K562 (cell line): Measurements from ENCODE around the gene TBXA2R. TPM values are rescaled to one million over a fixed set of nuclear protein-coding genes. Genes with fewer than 3 reads are reported as not detected.
A peak's percentile ranks its signal among the peaks of the same experiment; 100 is the strongest.

ENCODE experiments used
- BACH1 ChIP-seq: fragments of 200-800 bp; sonication (Bioruptor generic); IDR thresholded peaks from 2 replicates; pipeline ENCODE4 v1.6.1; 2016; ENCODE audit warnings: missing genetic modification characterization, missing compliant biosample characterization
- CTBP1 ChIP-seq: fragments of 450-650 bp; IDR thresholded peaks from 2 replicates; pipeline ENCODE4 v1.6.1; 2016; ENCODE audit warnings: borderline replicate concordance
- FOXP1 ChIP-seq: sonication (generic); formaldehyde crosslinking; IDR thresholded peaks from 2 replicates; pipeline ENCODE4 v1.8.0; 2022; ENCODE audit warnings: mild to moderate bottlenecking, missing genetic modification reagents
- GTF2E2 ChIP-seq: fragments of 200-800 bp; sonication (Bioruptor generic); IDR thresholded peaks from 2 replicates; pipeline ENCODE4 v1.6.1; 2016; ENCODE audit warnings: missing genetic modification characterization, missing compliant biosample characterization
- HLTF ChIP-seq: fragments of 450-650 bp; IDR thresholded peaks from 2 replicates; pipeline ENCODE4 v1.6.1; 2016
- HOXB6 ChIP-seq: fragments of 250-450 bp; sonication (Bioruptor Pico); IDR thresholded peaks from 2 replicates; pipeline ENCODE4 v1.5.1; 2022; ENCODE audit warnings: mild to moderate bottlenecking, borderline replicate concordance
- JUND ChIP-seq, 2 experiments: IDR thresholded peaks; 2 replicates in 1 of 2; 3 replicates in 1 of 2; pipeline ENCODE4 v1.6.1; 2011; ENCODE audit warnings: borderline replicate concordance in 2 of 2, low read depth in 2 of 2, low read length in 2 of 2, improper control_type of control experiment in 1 of 2, missing biosample characterization in 1 of 2, missing genetic modification characterization in 1 of 2, missing genetic modification reagents in 1 of 2
- KDM1A ChIP-seq, 2 experiments: fragments of 450-650 bp; IDR thresholded peaks; 2 replicates each; pipeline ENCODE4 v1.6.1; 2016; ENCODE audit warnings: mild to moderate bottlenecking in 2 of 2
- KLF1 ChIP-seq: fragments of 450-650 bp; IDR thresholded peaks from 2 replicates; pipeline ENCODE4 v1.6.1; 2016; ENCODE audit warnings: missing genetic modification characterization, missing compliant biosample characterization
- NEUROD1 ChIP-seq: fragments of 150-350 bp; IDR thresholded peaks from 2 replicates; pipeline ENCODE4 v1.6.1; 2014; ENCODE audit warnings: borderline replicate concordance, low read length, low read depth; ENCODE audit not compliant: partially characterized antibody
- NFE2 ChIP-seq: IDR thresholded peaks from 2 replicates; pipeline ENCODE4 v1.6.1; 2014; ENCODE audit warnings: antibody characterized with exemption, low read depth
- NFE2L1 ChIP-seq: fragments of 450-650 bp; IDR thresholded peaks from 2 replicates; pipeline ENCODE4 v1.6.1; 2016; ENCODE audit warnings: missing genetic modification characterization, low read depth, mild to moderate bottlenecking, missing compliant biosample characterization, moderate library complexity, borderline replicate concordance
- NR4A1 ChIP-seq, 2 experiments: fragments of 250-450 bp in 1 of 2; fragments of 450-650 bp in 1 of 2; sonication (Bioruptor Pico) in 1 of 2; IDR thresholded peaks; 2 replicates each; pipeline versions ENCODE4 v1.4.0 to v1.6.1; 2016 to 2020; ENCODE audit warnings: mild to moderate bottlenecking in 2 of 2, missing compliant biosample characterization in 1 of 2, missing genetic modification characterization in 1 of 2, moderate library complexity in 1 of 2
- POLR2AphosphoS5 ChIP-seq: IDR thresholded peaks from 2 replicates; pipeline ENCODE4 v1.6.1; 2011; ENCODE audit warnings: mild to moderate bottlenecking, low read depth, low read length, moderate library complexity; ENCODE audit not compliant: control insufficient read depth, insufficient read depth
- PURB ChIP-seq: sonication (generic); formaldehyde crosslinking; IDR thresholded peaks from 2 replicates; pipeline ENCODE4 v1.9.0; 2021; ENCODE audit warnings: low read depth, mild to moderate bottlenecking, missing genetic modification reagents
- RBM25 ChIP-seq: fragments of 200-400 bp; formaldehyde crosslinking; IDR thresholded peaks from 2 replicates; pipeline ENCODE4 v1.6.1; 2018; ENCODE audit warnings: low read length, low read depth, moderate library complexity; ENCODE audit not compliant: severe bottlenecking
- RUNX1 ChIP-seq: sonication (generic); IDR thresholded peaks from 2 replicates; pipeline ENCODE4 v1.6.1; 2016; ENCODE audit warnings: antibody characterized with exemption, low read depth
- SMARCB1 ChIP-seq: IDR thresholded peaks from 2 replicates; pipeline ENCODE4 v1.6.1; 2011; ENCODE audit warnings: improper control_type of control experiment, low read depth; ENCODE audit not compliant: insufficient read length
- ZBTB1 ChIP-seq: sonication (generic); formaldehyde crosslinking; IDR thresholded peaks from 2 replicates; pipeline ENCODE4 v1.8.1; 2023; ENCODE audit warnings: missing genetic modification reagents, low read depth, mild to moderate bottlenecking, borderline replicate concordance
- ZKSCAN1 ChIP-seq: fragments of 150-350 bp; IDR thresholded peaks from 2 replicates; pipeline ENCODE4 v1.6.1; 2016; ENCODE audit warnings: low read depth, low read length
- ZNF644 ChIP-seq: fragments of 200-800 bp; sonication (Bioruptor generic); IDR thresholded peaks from 2 replicates; pipeline ENCODE4 v1.6.1; 2016; ENCODE audit warnings: low read depth, missing genetic modification characterization, missing compliant biosample characterization
- polyA plus RNA-seq, 8 experiments: library from polyadenylated mRNA; depleted of rRNA in 4 of 8; stranded (reverse) in 5 of 8; unstranded in 3 of 8; fragments of >200 nt; fragmentation: Nextera tagmentation in 2 of 8; fragmentation: Illumina TruSeq in 1 of 8; extraction: Ambion mirVana in 2 of 8; extraction: Trizol in 1 of 8; gene quantifications; 2 replicates each; pipeline versions ENCODE4 v1.2.1 to v1.2.3, GENCODE V29; 2011 to 2014; ENCODE audit warnings: inconsistent platforms in 1 of 8, missing spikeins in 1 of 8
- total RNA-seq, 7 experiments: library from RNA; depleted of rRNA in 6 of 7; stranded (reverse); fragments of >200 nt in 6 of 7; fragmentation: Illumina TruSeq in 2 of 7; extraction: Trizol in 2 of 7; gene quantifications; 2 replicates each; pipeline versions ENCODE4 v1.2.1 to v1.2.3, GENCODE V29; 2011 to 2021; ENCODE audit warnings: low replicate concordance in 1 of 7
- TF ChIP-seq, protein P1 (sequence below): fragments of 200-800 bp; sonication (Bioruptor generic); IDR thresholded peaks from 2 replicates; pipeline ENCODE4 v1.6.1; 2017; ENCODE audit warnings: missing genetic modification characterization, missing compliant biosample characterization
- TF ChIP-seq, protein P2 (sequence below), 3 experiments: fragments of 200-800 bp in 1 of 3; sonication (Bioruptor generic) in 1 of 3; sonication (generic) in 1 of 3; formaldehyde crosslinking in 1 of 3; IDR thresholded peaks; 2 replicates each; pipeline versions ENCODE4 v1.6.1 to v1.8.0; 2016 to 2022; ENCODE audit warnings: mild to moderate bottlenecking in 2 of 3, missing compliant biosample characterization in 2 of 3, missing genetic modification characterization in 2 of 3, missing genetic modification reagents in 1 of 3
- TF ChIP-seq, protein P3 (sequence below): fragments of 450-650 bp; IDR thresholded peaks from 2 replicates; pipeline ENCODE4 v1.6.1; 2016

TBXA2R gene
- total and polyA plus RNA-seq, 9 of the 15 experiments (the other 6 are each of a cell fraction or from before 2014, with no cell fraction given), result 1.5 to 24.0 (median 2.8) TPM

GRCh38 chr19:3557461-3558248 is 49.0 kb downstream of the TBXA2R start, which contains the start of gene MFSD12 (continued):
- TF ChIP-seq POLR2AphosphoS5 (peak; percentile 38; the same call in 1 of the 2 replicates), NFE2 (peak; percentile 14; the same call in 1 of the 2 replicates), JUND (IDR thresholded peaks at IDR 0.05; ENCODE audit: borderline replicate concordance, low read depth, low read length) (peak; percentile 17; the same call in 1 of the 2 replicates), JUND (tag; IDR thresholded peaks at IDR 0.05; ENCODE audit: borderline replicate concordance, low read depth, low read length) (no peak), ZNF644 (tag) (no peak), KDM1A (IDR thresholded peaks at IDR 0.05) (no peak), NFE2L1 (tag) (no peak), CTBP1 (peak; percentile 72), RUNX1 (no peak; the same call in 1 of the 2 replicates), HOXB6 (CRISPR knock-in tag) (no peak), NR4A1 (CRISPR knock-in tag; IDR thresholded peaks at IDR 0.05) (no peak), NR4A1 (tag; IDR thresholded peaks at IDR 0.05) (no peak), ZKSCAN1 (0 out of 2 replicates have a peak, but pooled peaks have one; percentile 16), SMARCB1 (no peak), HLTF (no peak), RBM25 (peak; percentile 100), PURB (CRISPR knock-in tag) (no peak), ZBTB1 (CRISPR knock-in tag) (no peak), KLF1 (tag) (peak; percentile 60; the same call in 1 of the 2 replicates), NEUROD1 (peak; percentile 99), BACH1 (tag) (no peak), GTF2E2 (tag) (peak; percentile 59; the same call in 1 of the 2 replicates), FOXP1 (CRISPR knock-in tag) (0 out of 2 replicates have a peak, but pooled peaks have one; percentile 20)
- TF ChIP-seq, protein P1, sequence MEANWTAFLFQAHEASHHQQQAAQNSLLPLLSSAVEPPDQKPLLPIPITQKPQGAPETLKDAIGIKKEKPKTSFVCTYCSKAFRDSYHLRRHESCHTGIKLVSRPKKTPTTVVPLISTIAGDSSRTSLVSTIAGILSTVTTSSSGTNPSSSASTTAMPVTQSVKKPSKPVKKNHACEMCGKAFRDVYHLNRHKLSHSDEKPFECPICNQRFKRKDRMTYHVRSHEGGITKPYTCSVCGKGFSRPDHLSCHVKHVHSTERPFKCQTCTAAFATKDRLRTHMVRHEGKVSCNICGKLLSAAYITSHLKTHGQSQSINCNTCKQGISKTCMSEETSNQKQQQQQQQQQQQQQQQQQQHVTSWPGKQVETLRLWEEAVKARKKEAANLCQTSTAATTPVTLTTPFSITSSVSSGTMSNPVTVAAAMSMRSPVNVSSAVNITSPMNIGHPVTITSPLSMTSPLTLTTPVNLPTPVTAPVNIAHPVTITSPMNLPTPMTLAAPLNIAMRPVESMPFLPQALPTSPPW (CRISPR knock-in tag), result peak; percentile 91
- TF ChIP-seq, protein P2, sequence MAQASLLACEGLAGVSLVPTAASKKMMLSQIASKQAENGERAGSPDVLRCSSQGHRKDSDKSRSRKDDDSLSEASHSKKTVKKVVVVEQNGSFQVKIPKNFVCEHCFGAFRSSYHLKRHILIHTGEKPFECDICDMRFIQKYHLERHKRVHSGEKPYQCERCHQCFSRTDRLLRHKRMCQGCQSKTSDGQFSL (CRISPR knock-in tag; IDR thresholded peaks at IDR 0.05), result peak; percentile 80
- TF ChIP-seq, protein P2 (tag; IDR thresholded peaks at IDR 0.05), result no peak
- TF ChIP-seq, protein P3, sequence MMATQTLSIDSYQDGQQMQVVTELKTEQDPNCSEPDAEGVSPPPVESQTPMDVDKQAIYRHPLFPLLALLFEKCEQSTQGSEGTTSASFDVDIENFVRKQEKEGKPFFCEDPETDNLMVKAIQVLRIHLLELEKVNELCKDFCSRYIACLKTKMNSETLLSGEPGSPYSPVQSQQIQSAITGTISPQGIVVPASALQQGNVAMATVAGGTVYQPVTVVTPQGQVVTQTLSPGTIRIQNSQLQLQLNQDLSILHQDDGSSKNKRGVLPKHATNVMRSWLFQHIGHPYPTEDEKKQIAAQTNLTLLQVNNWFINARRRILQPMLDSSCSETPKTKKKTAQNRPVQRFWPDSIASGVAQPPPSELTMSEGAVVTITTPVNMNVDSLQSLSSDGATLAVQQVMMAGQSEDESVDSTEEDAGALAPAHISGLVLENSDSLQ, result no peak
